ENCODE results near the gene GJA5. TPM values are rescaled to one million over a fixed set of nuclear protein-coding genes. Genes with fewer than 3 reads are reported as not detected.

The GJA5 gene
- total RNA-seq, 1 experiment from 2014 or later = 1.1 TPM

DNA sequence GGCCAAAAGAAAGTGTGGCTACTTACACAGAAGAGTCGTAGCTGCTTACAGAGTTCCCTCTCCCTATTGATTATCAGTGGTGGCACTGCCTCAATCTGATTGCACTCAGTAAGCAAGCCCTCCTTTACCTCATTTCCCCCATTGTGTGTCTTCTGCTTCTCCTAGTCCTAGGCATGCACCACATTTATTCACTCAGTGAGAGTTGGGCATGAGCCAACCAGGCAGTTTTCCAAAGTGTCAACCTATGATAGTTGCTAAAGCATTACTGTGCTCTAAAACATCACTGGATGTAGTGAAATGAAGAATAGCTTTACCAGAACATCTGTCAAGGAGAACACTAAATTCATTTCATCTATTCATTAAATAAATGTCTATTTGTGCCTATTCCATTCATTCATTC is 19.3 kb downstream of the GJA5 start:
- H3K79me2 ChIP-seq (ENCODE audit: low read length) = no peaks in the 10 kb centered on the region
- no peaks in the 10 kb centered on the region for H3F3A ChIP-seq (ENCODE audit: low read length, unreplicated experiment)
- no peak for DNase-seq
- H3K4me2 ChIP-seq (ENCODE audit: low read length) = no peak overlapping the region
- H3K27me3 ChIP-seq (ENCODE audit: low read length) = no peaks in the 10 kb centered on the region
- TF ChIP-seq CTCF (conservative IDR thresholded peaks at IDR 0.05; ENCODE audit: low read depth, low read length) (no peak), EZH2phosphoT487 (IDR thresholded peaks at IDR 0.05; ENCODE audit: borderline replicate concordance, low read length) (no peak), EZH2 (IDR thresholded peaks at IDR 0.05; ENCODE audit: low read length, unreplicated experiment) (no peak)
- H4K20me1 ChIP-seq (ENCODE audit: low read length) = no peaks in the 10 kb centered on the region
- ChIA-PET POLR2A (ENCODE audit: unreplicated experiment) (no interaction called here), CTCF (no interaction called here)
- H2AFZ ChIP-seq (ENCODE audit: low read length) = no peak overlapping the region
- ATAC-seq = no peak
- H3K36me3 ChIP-seq (ENCODE audit: low read depth, low read length) = no peaks in the 10 kb centered on the region
- no peak overlapping the region for H3K9ac ChIP-seq (ENCODE audit: low read length)
- H3K4me1 ChIP-seq (ENCODE audit: insufficient read depth, low read length) = no peaks in the 10 kb centered on the region
- no peak overlapping the region for H3K4me3 ChIP-seq (ENCODE audit: low read length)
- H3K9me2 ChIP-seq (replicated peaks; ENCODE audit: low read length) = no peaks in the 10 kb centered on the region
- H3K9me3 ChIP-seq (ENCODE audit: low read length) = no peaks in the 10 kb centered on the region
- H3K27ac ChIP-seq (ENCODE audit: low read length) = no peak overlapping the region
- intact Hi-C loops (cut with micrococcal nuclease) = no loop called here
- no TSS peak for BruUV-seq (replicated peaks)

DNA sequence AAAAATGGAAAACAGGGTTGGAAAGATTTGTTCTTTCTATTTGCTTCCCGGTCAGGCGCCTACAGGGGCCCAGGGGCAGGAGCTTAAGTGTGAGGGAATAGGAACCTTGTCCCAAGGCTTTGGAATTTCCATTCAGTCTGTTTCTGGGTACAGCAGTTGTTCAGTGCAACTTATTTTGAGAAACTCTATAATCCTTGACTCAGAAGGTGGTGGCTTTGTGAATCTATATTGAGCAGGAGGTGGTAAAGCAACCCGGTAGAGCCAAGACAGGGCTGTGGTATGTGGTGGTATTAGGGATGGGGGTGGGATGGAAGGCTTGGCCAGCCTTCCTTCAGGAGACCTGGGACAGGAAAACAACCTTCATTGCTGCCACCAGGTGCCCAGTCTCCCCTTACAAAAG is 20.0 kb downstream of the GJA5 start:
- H3K9ac ChIP-seq (ENCODE audit: low read length) = no peak overlapping the region
- no peak overlapping the region for H3K4me3 ChIP-seq (ENCODE audit: low read length)
- BruUV-seq (replicated peaks) = no TSS peak
- H3F3A ChIP-seq (ENCODE audit: low read length, unreplicated experiment) = no peaks in the 10 kb centered on the region
- no peaks in the 10 kb centered on the region for H3K36me3 ChIP-seq (ENCODE audit: low read depth, low read length)
- POLR2A ChIA-PET (ENCODE audit: unreplicated experiment) = no interaction called here
- ATAC-seq (no peak), DNase-seq (no peak)
- no peak for TF ChIP-seq CTCF (conservative IDR thresholded peaks at IDR 0.05; ENCODE audit: low read depth, low read length)
- no peak for TF ChIP-seq EZH2 (IDR thresholded peaks at IDR 0.05; ENCODE audit: low read length, unreplicated experiment)
- no peak for TF ChIP-seq EZH2phosphoT487 (IDR thresholded peaks at IDR 0.05; ENCODE audit: borderline replicate concordance, low read length)
- intact Hi-C loops (cut with micrococcal nuclease) = no loop called here
- no peaks in the 10 kb centered on the region for H3K79me2 ChIP-seq (ENCODE audit: low read length)
- no peaks in the 10 kb centered on the region for H3K4me1 ChIP-seq (ENCODE audit: insufficient read depth, low read length)
- CTCF ChIA-PET = no interaction called here
- H4K20me1 ChIP-seq (ENCODE audit: low read length) = no peaks in the 10 kb centered on the region
- no peaks in the 10 kb centered on the region for H3K27me3 ChIP-seq (ENCODE audit: low read length)
- H3K4me2 ChIP-seq (ENCODE audit: low read length) = no peak overlapping the region
- no peak overlapping the region for H3K27ac ChIP-seq (ENCODE audit: low read length)
- H3K9me2 ChIP-seq (replicated peaks; ENCODE audit: low read length) = no peaks in the 10 kb centered on the region
- H2AFZ ChIP-seq (ENCODE audit: low read length) = no peak overlapping the region
- H3K9me3 ChIP-seq (ENCODE audit: low read length) = no peaks in the 10 kb centered on the region

- Histone ChIP-seq H3K79me2 (ENCODE audit: low read length) (no peaks in the 10 kb centered on the region), H3K36me3 (ENCODE audit: low read depth, low read length) (no peaks in the 10 kb centered on the region), H2AFZ (ENCODE audit: low read length) (no peak overlapping the region), H3K27me3 (ENCODE audit: low read length) (no peaks in the 10 kb centered on the region), H3K9me3 (ENCODE audit: low read length) (no peaks in the 10 kb centered on the region), H3K4me2 (ENCODE audit: low read length) (no peak overlapping the region), H3K4me1 (ENCODE audit: insufficient read depth, low read length) (no peaks in the 10 kb centered on the region), H3K9ac (ENCODE audit: low read length) (no peak overlapping the region), H3K4me3 (ENCODE audit: low read length) (no peak overlapping the region), H3K27ac (ENCODE audit: low read length) (no peak overlapping the region), H4K20me1 (ENCODE audit: low read length) (no peaks in the 10 kb centered on the region), H3F3A (ENCODE audit: low read length, unreplicated experiment) (no peaks in the 10 kb centered on the region), H3K9me2 (replicated peaks; ENCODE audit: low read length) (no peaks in the 10 kb centered on the region)
- POLR2A ChIA-PET (ENCODE audit: unreplicated experiment) = no interaction called here
- intact Hi-C loops (cut with micrococcal nuclease) = no loop called here
- CTCF ChIA-PET = no interaction called here
- DNase-seq = no peak
- BruUV-seq (replicated peaks) = no TSS peak
- ATAC-seq = no peak
- no peak for TF ChIP-seq EZH2phosphoT487 (IDR thresholded peaks at IDR 0.05; ENCODE audit: borderline replicate concordance, low read length)
- TF ChIP-seq CTCF (conservative IDR thresholded peaks at IDR 0.05; ENCODE audit: low read depth, low read length) = no peak
- TF ChIP-seq EZH2 (IDR thresholded peaks at IDR 0.05; ENCODE audit: low read length, unreplicated experiment) = no peak
Measured at GRCh38 chr1:147738739-147739476, 21.5 kb downstream of the GJA5 start.
